K562 (cell line): Measurements from ENCODE around the gene TTLL11. TPM values are rescaled to one million over a fixed set of nuclear protein-coding genes. Genes with fewer than 3 reads are reported as not detected.

Source experiments
- ATAC-seq: fragments of 200-7000 bp; cut with Tn5 transposase; 3 replicates; pipeline ENCODE4 v1.9.1; 2020; ENCODE audit warnings: moderate library complexity
- BruUV-seq: library from RNA; stranded (reverse); fragments of 400-500 nt; replicated peaks from 2 replicates; lab custom pipeline; 2021; lab: Mats Ljungman, UMichigan
- CTCF ChIA-PET: fragments of 300-600 bp; formaldehyde crosslinking; extraction: SDS; loops from one replicate; lab custom pipeline; 2021; ENCODE audit warnings: low intra/inter-chr PET ratio; lab: Yijun Ruan, JAX
- POLR2A ChIA-PET: fragments of 300-600, 350-650 bp; sonication (Branson Sonifier 250); formaldehyde crosslinking; extraction: SDS; loops from one replicate; lab custom pipeline; 2021; ENCODE audit warnings: antibody characterized with exemption, inconsistent platforms; lab: Yijun Ruan, JAX
- DNase-seq, 4 experiments: peaks; one replicate each; pipeline versions ENCODE4 v3.0.0 to v3.0.0-alpha.2; 2011 to 2018; ENCODE audit warnings: low spot score in 3 of 4, mixed read lengths in 3 of 4; ENCODE audit errors: extremely low read depth in 1 of 4
- FAIRE-seq: peaks from 2 replicates; lab custom pipeline; 2011; peaks lifted over from hg19 to GRCh38; lab: Jason Lieb, UNC
- H2AFZ ChIP-seq: 2 replicates; pipeline ENCODE4 v1.6.0; 2011; ENCODE audit warnings: low read depth, low read length, control low read depth, inconsistent platforms
- H3K27ac ChIP-seq: fragments of 200-600 bp; 3 replicates; pipeline ENCODE4 v1.8.0; 2011; ENCODE audit warnings: low read depth, mild to moderate bottlenecking, control low read depth, inconsistent platforms, low read length, moderate library complexity, mixed read lengths; ENCODE audit errors: extremely low read depth
- H3K27me3 ChIP-seq, 2 experiments: fragments of 300-600 bp in 1 of 2; 2 replicates in 1 of 2; 3 replicates in 1 of 2; pipeline versions ENCODE4 v1.6.0 to v1.8.0; 2011; ENCODE audit warnings: inconsistent platforms in 2 of 2, low read length in 2 of 2, mild to moderate bottlenecking in 1 of 2, mixed read lengths in 1 of 2, moderate library complexity in 1 of 2; ENCODE audit not compliant: control insufficient read depth in 2 of 2, insufficient read depth in 2 of 2
- H3K36me3 ChIP-seq: fragments of 300-600 bp; 3 replicates; pipeline ENCODE4 v1.8.0; 2011; ENCODE audit warnings: mild to moderate bottlenecking, low read length, inconsistent platforms; ENCODE audit not compliant: control insufficient read depth, insufficient read depth
- H3K4me1 ChIP-seq, 2 experiments: fragments of 200-600 bp in 1 of 2; replicated peaks in 1 of 2; 2 replicates in 1 of 2; 3 replicates in 1 of 2; pipeline versions ENCODE4 v1.5.1 to v1.8.0; 2011; ENCODE audit warnings: inconsistent platforms in 2 of 2, low read length in 2 of 2, mild to moderate bottlenecking in 1 of 2, mixed read lengths in 1 of 2, moderate library complexity in 1 of 2; ENCODE audit not compliant: control insufficient read depth in 2 of 2, insufficient read depth in 2 of 2
- H3K4me2 ChIP-seq: 2 replicates; pipeline ENCODE4 v1.6.1; 2011; ENCODE audit warnings: low read length, control low read depth, inconsistent platforms, mixed read lengths; ENCODE audit not compliant: insufficient read depth
- H3K4me3 ChIP-seq: fragments of 200-600 bp; sonication (generic), shearing (Covaris generic); 2 replicates; pipeline ENCODE4 v1.5.1; 2016; ENCODE audit warnings: control low read depth, inconsistent platforms
- H3K79me2 ChIP-seq: fragments of 200-600 bp; 3 replicates; pipeline ENCODE4 v1.8.0; 2011; ENCODE audit warnings: low read length, inconsistent platforms; ENCODE audit not compliant: control insufficient read depth, insufficient read depth
- H3K9ac ChIP-seq, 2 experiments: 2 replicates each; pipeline versions ENCODE4 v1.6.0 to v1.6.1; 2011; ENCODE audit warnings: low read depth in 2 of 2, low read length in 2 of 2, control low read depth in 1 of 2, inconsistent platforms in 1 of 2, mild to moderate bottlenecking in 1 of 2, mixed read lengths in 1 of 2; ENCODE audit not compliant: insufficient read depth in 1 of 2
- H3K9me1 ChIP-seq: one replicate; pipeline ENCODE4 v1.6.0; 2011; ENCODE audit warnings: inconsistent platforms, mild to moderate bottlenecking, low read length, moderate library complexity; ENCODE audit not compliant: control insufficient read depth, insufficient read depth
- H3K9me3 ChIP-seq: replicated peaks from 2 replicates; pipeline ENCODE4 v1.5.1; 2011; ENCODE audit warnings: low read depth, low read length, inconsistent platforms; ENCODE audit not compliant: control insufficient read depth, insufficient read depth
- H4K20me1 ChIP-seq: replicated peaks from 2 replicates; pipeline ENCODE4 v1.6.1; 2011; ENCODE audit warnings: low read length, inconsistent platforms, mixed read lengths; ENCODE audit not compliant: control insufficient read depth, insufficient read depth
- CBX3 ChIP-seq, 2 experiments: IDR thresholded peaks; 1 replicate in 1 of 2; 2 replicates in 1 of 2; pipeline ENCODE4 v1.6.1; 2012; ENCODE audit warnings: inconsistent platforms in 2 of 2, low read length in 2 of 2, borderline replicate concordance in 1 of 2, control low read depth in 1 of 2
- DDX20 ChIP-seq: fragments of 450-650 bp; IDR thresholded peaks from 2 replicates; pipeline ENCODE4 v1.6.1; 2016; ENCODE audit warnings: missing genetic modification characterization, low read depth, mild to moderate bottlenecking, missing compliant biosample characterization, moderate library complexity
- ETV6 ChIP-seq, 3 experiments: fragments of 150-350 bp in 1 of 3; sonication (generic) in 1 of 3; formaldehyde crosslinking in 1 of 3; IDR thresholded peaks; 2 replicates each; pipeline versions ENCODE4 v1.6.1 to v1.8.0; 2014 to 2022; ENCODE audit warnings: borderline replicate concordance in 2 of 3, low read depth in 2 of 3, antibody characterized with exemption in 1 of 3, low read length in 1 of 3, mild to moderate bottlenecking in 1 of 3, missing genetic modification reagents in 1 of 3
- GTF2E2 ChIP-seq: fragments of 200-800 bp; sonication (Bioruptor generic); IDR thresholded peaks from 2 replicates; pipeline ENCODE4 v1.6.1; 2016; ENCODE audit warnings: missing genetic modification characterization, missing compliant biosample characterization
- KDM4B ChIP-seq, 2 experiments: fragments of 450-650 bp in 1 of 2; sonication (generic) in 1 of 2; IDR thresholded peaks; 2 replicates each; pipeline ENCODE4 v1.6.1; 2016 to 2017; ENCODE audit warnings: borderline replicate concordance in 2 of 2, antibody characterized with exemption in 1 of 2, low read depth in 1 of 2, mild to moderate bottlenecking in 1 of 2
- KLF16 ChIP-seq: IDR thresholded peaks from 2 replicates; pipeline ENCODE4 v1.6.1; 2016; ENCODE audit warnings: antibody characterized with exemption
- KLF6 ChIP-seq: fragments of 250-450 bp; sonication (Bioruptor Pico); IDR thresholded peaks from 2 replicates; pipeline ENCODE4 v1.4.0; 2020; ENCODE audit warnings: mild to moderate bottlenecking, moderate library complexity, borderline replicate concordance
- ZNF354B ChIP-seq: fragments of 250-450 bp; sonication (Bioruptor Pico); IDR thresholded peaks from 2 replicates; pipeline ENCODE4 v1.4.0; 2020
- ZNF436 ChIP-seq: fragments of 250-450, 450-650 bp; sonication (Bioruptor Pico); formaldehyde crosslinking; IDR thresholded peaks from 2 replicates; pipeline ENCODE4 v1.7.0; 2020; ENCODE audit warnings: mild to moderate bottlenecking
- WGBS: fragments of 100-300 bp; shearing (Covaris generic); methylation state at CpG from one replicate; pipeline ENCODE4 v1.1.6; 2016; ENCODE audit warnings: low coverage, mixed read lengths; ENCODE audit not compliant: insufficient coverage; ENCODE audit errors: missing lambda C conversion rate; 5-methylcytosine and 5-hydroxymethylcytosine counted together
- in situ Hi-C: fragments of 300-500 bp; cut with MboI; formaldehyde crosslinking; loops from 4 replicates; pipeline ENCODE4 v1.15.0; 2018; ENCODE audit warnings: inconsistent platforms, mixed read lengths
- intact Hi-C: fragments of 100-400 bp; cut with micrococcal nuclease; formaldehyde crosslinking; loops from 2 replicates; pipeline ENCODE4 v1.14.2; 2022
- polyA plus RNA-seq, 8 experiments: library from polyadenylated mRNA; depleted of rRNA in 4 of 8; stranded (reverse) in 5 of 8; unstranded in 3 of 8; fragments of >200 nt; fragmentation: Nextera tagmentation in 2 of 8; fragmentation: Illumina TruSeq in 1 of 8; extraction: Ambion mirVana in 2 of 8; extraction: Trizol in 1 of 8; gene quantifications; 2 replicates each; pipeline versions ENCODE4 v1.2.1 to v1.2.3, GENCODE V29; 2011 to 2014; ENCODE audit warnings: inconsistent platforms in 1 of 8, missing spikeins in 1 of 8
- total RNA-seq, 7 experiments: library from RNA; depleted of rRNA in 6 of 7; stranded (reverse); fragments of >200 nt in 6 of 7; fragmentation: Illumina TruSeq in 2 of 7; extraction: Trizol in 2 of 7; gene quantifications; 2 replicates each; pipeline versions ENCODE4 v1.2.1 to v1.2.3, GENCODE V29; 2011 to 2021; ENCODE audit warnings: low replicate concordance in 1 of 7
- TF ChIP-seq, protein P1 (sequence below): fragments of 250-450 bp; sonication (Bioruptor Pico); IDR thresholded peaks from 2 replicates; pipeline ENCODE4 v1.5.0; 2021
- TF ChIP-seq, protein P2 (sequence below): fragments of 450-650 bp; formaldehyde crosslinking; IDR thresholded peaks from 2 replicates; pipeline ENCODE4 v1.4.0; 2020; ENCODE audit warnings: mild to moderate bottlenecking, mixed read lengths

Gene TTLL11
- total and polyA plus RNA-seq, 9 of the 15 experiments (the other 6 are each of a cell fraction or from before 2014, with no cell fraction given): 0.83 to 4.4 (median 2.7) TPM

- no peak for DNase-seq
- Histone ChIP-seq H3K9me3 (no peaks in the 10 kb centered on the region), H3K27ac (no peak overlapping the region), H2AFZ (no peak overlapping the region), H4K20me1 (no peaks in the 10 kb centered on the region), H3K36me3 (no peaks in the 10 kb centered on the region), H3K79me2 (no peaks in the 10 kb centered on the region), H3K9ac (no peak overlapping the region), H3K27me3 (peaks cover 5 to 54% of the 10 kb centered on the region in 2 experiments; a peak in 3 of 5 replicates), H3K4me3 (no peak overlapping the region), H3K4me1 (no peaks in the 10 kb centered on the region), H3K4me2 (no peak overlapping the region), H3K9me1 (no peaks in the 10 kb centered on the region)
- intact Hi-C loops (no loop called here), in situ Hi-C loops (no loop called here)
- WGBS: under 1% methylated on average over 16 of the region's 16 CpGs
- ChIA-PET CTCF (no interaction called here), POLR2A (interaction anchor here (1.0 kb wide), 1 partner anchor 14 kb away, joined by 4 read pairs; no protein-coding TSS in a partner anchor)
- BruUV-seq: no TSS peak
- TF ChIP-seq CBX3 (IDR thresholded peaks at IDR 0.05; ENCODE audit: borderline replicate concordance in 1 of 2, low read length in 2 of 2): no peak
- no peak for TF ChIP-seq ETV6 (IDR thresholded peaks at IDR 0.05; ENCODE audit: borderline replicate concordance in 1 of 2, low read depth in 2 of 2, low read length in 1 of 2)
- no peak for TF ChIP-seq ETV6 (CRISPR knock-in tag; IDR thresholded peaks at IDR 0.05; ENCODE audit: borderline replicate concordance)
- no peak for TF ChIP-seq ZNF436
- TF ChIP-seq, protein P1, sequence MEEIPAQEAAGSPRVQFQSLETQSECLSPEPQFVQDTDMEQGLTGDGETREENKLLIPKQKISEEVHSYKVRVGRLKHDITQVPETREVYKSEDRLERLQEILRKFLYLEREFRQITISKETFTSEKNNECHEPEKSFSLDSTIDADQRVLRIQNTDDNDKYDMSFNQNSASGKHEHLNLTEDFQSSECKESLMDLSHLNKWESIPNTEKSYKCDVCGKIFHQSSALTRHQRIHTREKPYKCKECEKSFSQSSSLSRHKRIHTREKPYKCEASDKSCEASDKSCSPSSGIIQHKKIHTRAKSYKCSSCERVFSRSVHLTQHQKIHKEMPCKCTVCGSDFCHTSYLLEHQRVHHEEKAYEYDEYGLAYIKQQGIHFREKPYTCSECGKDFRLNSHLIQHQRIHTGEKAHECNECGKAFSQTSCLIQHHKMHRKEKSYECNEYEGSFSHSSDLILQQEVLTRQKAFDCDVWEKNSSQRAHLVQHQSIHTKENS: no peak
- no peak for TF ChIP-seq GTF2E2 (tag)
- TF ChIP-seq KDM4B (IDR thresholded peaks at IDR 0.05; ENCODE audit: borderline replicate concordance in 2 of 2, low read depth in 1 of 2): no peak
- TF ChIP-seq KLF6 (CRISPR knock-in tag): no peak
- no peak for TF ChIP-seq ZNF354B (CRISPR knock-in tag)
- TF ChIP-seq, protein P2, sequence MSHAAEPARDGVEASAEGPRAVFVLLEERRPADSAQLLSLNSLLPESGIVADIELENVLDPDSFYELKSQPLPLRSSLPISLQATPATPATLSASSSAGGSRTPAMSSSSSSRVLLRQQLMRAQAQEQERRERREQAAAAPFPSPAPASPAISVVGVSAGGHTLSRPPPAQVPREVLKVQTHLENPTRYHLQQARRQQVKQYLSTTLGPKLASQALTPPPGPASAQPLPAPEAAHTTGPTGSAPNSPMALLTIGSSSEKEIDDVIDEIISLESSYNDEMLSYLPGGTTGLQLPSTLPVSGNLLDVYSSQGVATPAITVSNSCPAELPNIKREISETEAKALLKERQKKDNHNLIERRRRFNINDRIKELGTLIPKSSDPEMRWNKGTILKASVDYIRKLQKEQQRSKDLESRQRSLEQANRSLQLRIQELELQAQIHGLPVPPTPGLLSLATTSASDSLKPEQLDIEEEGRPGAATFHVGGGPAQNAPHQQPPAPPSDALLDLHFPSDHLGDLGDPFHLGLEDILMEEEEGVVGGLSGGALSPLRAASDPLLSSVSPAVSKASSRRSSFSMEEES (CRISPR knock-in tag): no peak
- no peak for TF ChIP-seq KLF16
- no peak for TF ChIP-seq DDX20 (tag)
- no peak for FAIRE-seq
- no peak for ATAC-seq
These were observed 253.2 kb downstream of the TTLL11 start for GRCh38 chr9:121839726-121840500.
